Stimulated activated CD4-positive, alpha-beta T cell treated with anti-CD3 and anti-CD28 coated beads, TNF-alpha, amount 100 ng/mL, for 24 hours (primary cell): ENCODE data around the gene GRK3.

Experiments
- DNase-seq, 3 experiments: peaks; one replicate each; pipeline ENCODE4 v3.0.0-alpha.2; 2020; ENCODE audit warnings: low read depth in 3 of 3

Gene GRK3

GRCh38 chr22:25626624-25626990 is 62.1 kb downstream of the GRK3 start:
- no peak for DNase-seq

GRCh38 chr22:25627271-25627852 is 62.9 kb downstream of the GRK3 start:
- DNase-seq, result no peak

GRCh38 chr22:25628494-25628893 is 64.0 kb downstream of the GRK3 start:
- DNase-seq, result no peak

- no peak for DNase-seq
Observed at GRCh38 chr22:25629613-25630012, 65.1 kb downstream of the GRK3 start.

- DNase-seq, result no peak
Observed at GRCh38 chr22:25630447-25630846, 66.0 kb downstream of the GRK3 start.

- no peak for DNase-seq
Observed at GRCh38 chr22:25636323-25636722, 71.8 kb downstream of the GRK3 start.

GRCh38 chr22:25637032-25637431 is 72.6 kb downstream of the GRK3 start:
- DNase-seq, result no peak

GRCh38 chr22:25637672-25638071 is 73.2 kb downstream of the GRK3 start:
- DNase-seq, result no peak

- DNase-seq, result no peak
Observed at GRCh38 chr22:25638638-25639037, 74.2 kb downstream of the GRK3 start.

- DNase-seq, result no peak
Observed at GRCh38 chr22:25641650-25642049, 77.2 kb downstream of the GRK3 start.

- no peak for DNase-seq
Observed at GRCh38 chr22:25643232-25644000, 78.9 kb downstream of the GRK3 start.

GRCh38 chr22:25644122-25644521 is 79.6 kb downstream of the GRK3 start:
- DNase-seq, result no peak

- DNase-seq, result no peak
Observed at GRCh38 chr22:25645266-25645665, 80.8 kb downstream of the GRK3 start.

- no peak for DNase-seq
Observed at GRCh38 chr22:25645964-25646363, 81.5 kb downstream of the GRK3 start.

GRCh38 chr22:25650833-25651232 is 86.4 kb downstream of the GRK3 start:
- no peak for DNase-seq

- DNase-seq, result no peak
Observed at GRCh38 chr22:25651332-25652085, 87.0 kb downstream of the GRK3 start.

GRCh38 chr22:25654676-25655075 is 90.2 kb downstream of the GRK3 start:
- no peak for DNase-seq

GRCh38 chr22:25655371-25655935 is 91.0 kb downstream of the GRK3 start:
- no peak for DNase-seq

- no peak for DNase-seq
Observed at GRCh38 chr22:25656724-25657123, 92.2 kb downstream of the GRK3 start.

- DNase-seq, result no peak
Observed at GRCh38 chr22:25658633-25659032, 94.2 kb downstream of the GRK3 start.

GRCh38 chr22:25659413-25659812 is 94.9 kb downstream of the GRK3 start:
- no peak for DNase-seq

- no peak for DNase-seq
Observed at GRCh38 chr22:25660336-25660735, 95.9 kb downstream of the GRK3 start.

- no peak for DNase-seq
Observed at GRCh38 chr22:25661073-25661472, 96.6 kb downstream of the GRK3 start.
